HG02852 (cell line): ENCODE data around the gene SEC61G.

Experiments used
- ATAC-seq: cut with Tn5 transposase; IDR thresholded peaks from one replicate; pipeline ENCODE4 v1.9.1; 2021; ENCODE audit warnings: mild to moderate bottlenecking, moderate library complexity; ENCODE audit not compliant: unreplicated experiment

The SEC61G gene

GRCh38 chr7:54769203-54769602 lies 10.2 kb upstream of the SEC61G start:
- ATAC-seq: no peak

- ATAC-seq: no peak
These were observed 5.8 kb upstream of the SEC61G start for GRCh38 chr7:54764861-54765260.

- ATAC-seq: no peak
These were observed 1.3 kb downstream of the SEC61G start for GRCh38 chr7:54757711-54758110.

- ATAC-seq: no peak
These were observed 9.8 kb downstream of the SEC61G start for GRCh38 chr7:54749200-54749599.

- no peak for ATAC-seq
These were observed 11.8 kb downstream of the SEC61G start for GRCh38 chr7:54747234-54747633.

GRCh38 chr7:54743580-54743979 lies 15.4 kb downstream of the SEC61G start:
- no peak for ATAC-seq

GRCh38 chr7:54738737-54739136 lies 20.3 kb downstream of the SEC61G start:
- ATAC-seq: no peak

GRCh38 chr7:54729107-54729506 lies 29.9 kb downstream of the SEC61G start:
- no peak for ATAC-seq

GRCh38 chr7:54728411-54728810 lies 30.6 kb downstream of the SEC61G start:
- no peak for ATAC-seq

GRCh38 chr7:54725255-54725654 lies 33.8 kb downstream of the SEC61G start:
- ATAC-seq: no peak

- ATAC-seq: no peak
These were observed 36.5 kb downstream of the SEC61G start for GRCh38 chr7:54722502-54722901.

GRCh38 chr7:54722026-54722425 lies 37.0 kb downstream of the SEC61G start:
- no peak for ATAC-seq

- no peak for ATAC-seq
These were observed 39.0 kb downstream of the SEC61G start for GRCh38 chr7:54719974-54720373.

GRCh38 chr7:54719425-54719824 lies 39.6 kb downstream of the SEC61G start:
- no peak for ATAC-seq

- no peak for ATAC-seq
These were observed 46.2 kb downstream of the SEC61G start for GRCh38 chr7:54712820-54713219.

GRCh38 chr7:54711900-54712595 lies 47.0 kb downstream of the SEC61G start:
- no peak for ATAC-seq

GRCh38 chr7:54709283-54709682 lies 49.7 kb downstream of the SEC61G start:
- no peak for ATAC-seq

GRCh38 chr7:54705436-54705835 lies 53.6 kb downstream of the SEC61G start:
- no peak for ATAC-seq

GRCh38 chr7:54704851-54705250 lies 54.2 kb downstream of the SEC61G start:
- no peak for ATAC-seq
